IMR-90 (cell line): Measurements from ENCODE around the gene RNF151. TPM values are rescaled to one million over a fixed set of nuclear protein-coding genes. Genes with fewer than 3 reads are reported as not detected.

ENCODE experiments used
- ATAC-seq: fragments of 200-7000 bp; cut with Tn5 transposase; 2 replicates; pipeline ENCODE4 v1.9.1; 2020; ENCODE audit warnings: low read depth, mild to moderate bottlenecking, moderate library complexity
- BruUV-seq: library from RNA; stranded (reverse); fragments of 400-500 nt; replicated peaks from 2 replicates; lab custom pipeline; 2021; lab: Mats Ljungman, UMichigan
- CTCF ChIA-PET: fragments of 300-600 bp; formaldehyde crosslinking; extraction: SDS; loops from one replicate; lab custom pipeline; 2021; ENCODE audit warnings: antibody characterized with exemption; lab: Yijun Ruan, JAX
- POLR2A ChIA-PET: fragments of 300-600 bp; sonication (Branson Sonifier 250); formaldehyde crosslinking; loops from one replicate; lab custom pipeline; 2022; ENCODE audit warnings: antibody characterized with exemption; ENCODE audit not compliant: unreplicated experiment; lab: Charles Lee
- DNase-seq: peaks from one replicate; pipeline ENCODE4 v3.0.0; 2013
- H2AFZ ChIP-seq: replicated peaks from 2 replicates; pipeline ENCODE3; 2013; ENCODE audit warnings: low read length, mild to moderate bottlenecking; ENCODE audit not compliant: poor library complexity
- H2AK5ac ChIP-seq: 2 replicates; pipeline ENCODE4 v1.6.1; 2013; ENCODE audit warnings: low read depth, low read length, inconsistent platforms
- H2AK9ac ChIP-seq: replicated peaks from 2 replicates; pipeline ENCODE3; 2013; ENCODE audit warnings: mild to moderate bottlenecking, low read depth, low read length, moderate library complexity; ENCODE audit not compliant: poor library complexity
- H2BK120ac ChIP-seq: 2 replicates; pipeline ENCODE4 v1.6.1; 2013; ENCODE audit warnings: low read depth, low read length, inconsistent platforms
- H2BK15ac ChIP-seq: 3 replicates; pipeline ENCODE4 v1.6.1; 2013; ENCODE audit warnings: low read depth, low read length, inconsistent platforms
- H2BK20ac ChIP-seq: 2 replicates; pipeline ENCODE4 v1.6.1; 2013; ENCODE audit warnings: low read depth, mild to moderate bottlenecking, inconsistent platforms, low read length, moderate library complexity
- H2BK5ac ChIP-seq: 2 replicates; pipeline ENCODE4 v1.6.1; 2013; ENCODE audit warnings: mild to moderate bottlenecking, low read depth, low read length, inconsistent platforms; ENCODE audit not compliant: poor library complexity, severe bottlenecking
- H3K14ac ChIP-seq: replicated peaks from 2 replicates; pipeline ENCODE4 v1.6.1; 2013; ENCODE audit warnings: low read depth, low read length, inconsistent platforms
- H3K18ac ChIP-seq: 2 replicates; pipeline ENCODE4 v1.6.1; 2013; ENCODE audit warnings: low read depth, low read length, control low read depth
- H3K23ac ChIP-seq: 2 replicates; pipeline ENCODE4 v1.6.1; 2013; ENCODE audit warnings: low read depth, low read length, inconsistent platforms
- H3K27ac ChIP-seq: 2 replicates; pipeline ENCODE4 v1.5.1; 2013; ENCODE audit warnings: mild to moderate bottlenecking, control low read depth, low read length; ENCODE audit not compliant: insufficient read depth
- H3K27me3 ChIP-seq: 2 replicates; pipeline ENCODE4 v1.6.1; 2013; ENCODE audit warnings: low read length; ENCODE audit not compliant: control insufficient read depth, insufficient read depth
- H3K36me3 ChIP-seq: 2 replicates; pipeline ENCODE4 v1.6.1; 2013; ENCODE audit warnings: low read length, mixed read lengths; ENCODE audit not compliant: control insufficient read depth, insufficient read depth
- H3K4ac ChIP-seq: 2 replicates; pipeline ENCODE4 v1.6.1; 2013; ENCODE audit warnings: low read depth, low read length, inconsistent platforms
- H3K4me1 ChIP-seq: 2 replicates; pipeline ENCODE4 v1.6.1; 2013; ENCODE audit warnings: low read length, mixed read lengths; ENCODE audit not compliant: control insufficient read depth, insufficient read depth
- H3K4me2 ChIP-seq: 2 replicates; pipeline ENCODE4 v1.6.1; 2013; ENCODE audit warnings: low read depth, mild to moderate bottlenecking, control low read depth, low read length, moderate library complexity
- H3K4me3 ChIP-seq: 2 replicates; pipeline ENCODE4 v1.5.1; 2013; ENCODE audit warnings: low read depth, mild to moderate bottlenecking, control low read depth, low read length, moderate library complexity; ENCODE audit not compliant: insufficient read depth
- H3K56ac ChIP-seq: 2 replicates; pipeline ENCODE4 v1.6.1; 2013; ENCODE audit warnings: low read length, inconsistent platforms; ENCODE audit not compliant: insufficient read depth; ENCODE audit errors: extremely low read depth
- H3K79me1 ChIP-seq, 2 experiments: 2 replicates each; pipeline ENCODE4 v1.6.1; 2013; ENCODE audit warnings: low read length in 2 of 2, inconsistent platforms in 1 of 2, low read depth in 1 of 2
- H3K9ac ChIP-seq: 2 replicates; pipeline ENCODE4 v1.6.1; 2013; ENCODE audit warnings: low read depth, low read length, control low read depth
- H3K9me1 ChIP-seq: 2 replicates; pipeline ENCODE4 v1.6.1; 2013; ENCODE audit warnings: low read length, inconsistent platforms; ENCODE audit not compliant: insufficient read depth
- H3K9me3 ChIP-seq: 2 replicates; pipeline ENCODE4 v1.6.1; 2013; ENCODE audit warnings: low read length; ENCODE audit not compliant: control insufficient read depth, insufficient read depth
- H4K20me1 ChIP-seq: 2 replicates; pipeline ENCODE4 v1.6.1; 2013; ENCODE audit warnings: low read length, inconsistent platforms; ENCODE audit not compliant: insufficient read depth
- H4K5ac ChIP-seq: 2 replicates; pipeline ENCODE4 v1.6.1; 2013; ENCODE audit warnings: mild to moderate bottlenecking, low read depth, low read length, control low read depth
- H4K8ac ChIP-seq, 2 experiments: 2 replicates each; pipeline ENCODE4 v1.6.1; 2013; ENCODE audit warnings: low read depth in 2 of 2, low read length in 2 of 2, control low read depth in 1 of 2, inconsistent platforms in 1 of 2
- H4K91ac ChIP-seq: 2 replicates; pipeline ENCODE4 v1.6.1; 2013; ENCODE audit warnings: low read depth, low read length, inconsistent platforms; ENCODE audit not compliant: insufficient read depth
- BHLHE40 ChIP-seq: fragments of 150-350 bp; IDR thresholded peaks from 2 replicates; pipeline ENCODE4 v1.6.1; 2016; ENCODE audit warnings: mild to moderate bottlenecking, low read depth, low read length
- CEBPB ChIP-seq: IDR thresholded peaks from 2 replicates; pipeline ENCODE4 v1.6.1; 2012; ENCODE audit warnings: low read depth, low read length, improper control_type of control experiment
- CHD1 ChIP-seq: IDR thresholded peaks from 2 replicates; pipeline ENCODE4 v1.6.1; 2012; ENCODE audit warnings: low read depth, low read length, improper control_type of control experiment
- CTCF ChIP-seq: conservative IDR thresholded peaks from 2 replicates; pipeline ENCODE4 v1.5.1; 2012; ENCODE audit warnings: mild to moderate bottlenecking, low read depth, low read length, improper control_type of control experiment
- ELK1 ChIP-seq: fragments of 150-350 bp; IDR thresholded peaks from 2 replicates; pipeline ENCODE4 v1.6.1; 2016; ENCODE audit warnings: low read depth, mild to moderate bottlenecking, low read length, moderate library complexity, borderline replicate concordance
- FOS ChIP-seq: fragments of 150-350 bp; IDR thresholded peaks from 2 replicates; pipeline ENCODE4 v1.6.1; 2016; ENCODE audit warnings: low read depth, low read length
- MAZ ChIP-seq: IDR thresholded peaks from 2 replicates; pipeline ENCODE4 v1.6.1; 2012; ENCODE audit warnings: low read depth, mild to moderate bottlenecking, low read length, improper control_type of control experiment, moderate library complexity, borderline replicate concordance
- MXI1 ChIP-seq: IDR thresholded peaks from 2 replicates; pipeline ENCODE4 v1.6.1; 2012; ENCODE audit warnings: low read depth, mild to moderate bottlenecking, low read length, moderate library complexity, borderline replicate concordance
- NFE2L2 ChIP-seq: fragments of 150-350 bp; IDR thresholded peaks from 2 replicates; pipeline ENCODE4 v1.6.1; 2016; ENCODE audit warnings: low read depth, mild to moderate bottlenecking, low read length
- POLR2A ChIP-seq: IDR thresholded peaks from 2 replicates; pipeline ENCODE4 v1.6.1; 2012; ENCODE audit warnings: mild to moderate bottlenecking, low read depth, low read length
- RAD21 ChIP-seq: IDR thresholded peaks from 2 replicates; pipeline ENCODE4 v1.6.1; 2012; ENCODE audit warnings: low read length, improper control_type of control experiment
- RCOR1 ChIP-seq: IDR thresholded peaks from 2 replicates; pipeline ENCODE4 v1.6.1; 2012; ENCODE audit warnings: mild to moderate bottlenecking, low read length, improper control_type of control experiment; ENCODE audit not compliant: insufficient replicate concordance
- RFX5 ChIP-seq: IDR thresholded peaks from 2 replicates; pipeline ENCODE4 v1.8.0; 2012; ENCODE audit warnings: low read depth, mild to moderate bottlenecking, low read length, moderate library complexity
- SMC3 ChIP-seq: fragments of 150-350 bp; IDR thresholded peaks from 2 replicates; pipeline ENCODE4 v1.6.1; 2016; ENCODE audit warnings: low read depth, mild to moderate bottlenecking, antibody characterized with exemption, low read length, moderate library complexity
- USF2 ChIP-seq: fragments of 150-350 bp; IDR thresholded peaks from 2 replicates; pipeline ENCODE4 v1.6.1; 2017; ENCODE audit warnings: mild to moderate bottlenecking, antibody characterized with exemption, low read length, low read depth
- WGBS, 2 experiments: methylation state at CpG; one replicate each; pipeline versions ENCODE4 v1.1.5 to v1.1.7; 2013; ENCODE audit warnings: missing lambda C conversion rate in 2 of 2; ENCODE audit not compliant: insufficient read length in 1 of 2; ENCODE audit errors: extremely low coverage in 2 of 2; 5-methylcytosine and 5-hydroxymethylcytosine counted together
- dilution Hi-C: fragments of 300-500 bp; cut with HindIII; formaldehyde crosslinking; loops from one replicate; pipeline ENCODE4 v1.14.3; 2018; ENCODE audit warnings: low sequenced_read_pairs; ENCODE audit not compliant: unreplicated experiment
- in situ Hi-C: fragments of 300-500 bp; cut with MboI; formaldehyde crosslinking; loops from 3 replicates; pipeline ENCODE4 v1.14.3; 2019; ENCODE audit warnings: low sequenced_read_pairs, inconsistent platforms, mixed read lengths
- intact Hi-C: fragments of 100-400 bp; cut with micrococcal nuclease; formaldehyde crosslinking; loops from 2 replicates; pipeline ENCODE4 v1.10.0; 2022
- polyA plus RNA-seq, 3 experiments: library from polyadenylated mRNA; depleted of rRNA; stranded (reverse); fragments of >200 nt; gene quantifications; 2 replicates each; pipeline ENCODE4 v1.2.3, GENCODE V29; 2012; ENCODE audit warnings: low replicate concordance in 1 of 3
- total RNA-seq: library from RNA; depleted of rRNA; stranded (reverse); fragments of >200 nt; gene quantifications from 2 replicates; pipeline ENCODE4 v1.2.3, GENCODE V29; 2012

The RNF151 gene
- total and polyA plus RNA-seq, 2 of the 4 experiments (the other 2 are of a cell fraction), result not detected

GRCh38 chr16:1976216-1976520, 9.5 kb downstream of the RNF151 start:
- ChIA-PET CTCF (no interaction called here), POLR2A (no interaction called here)
- Histone ChIP-seq H3K18ac (no peak overlapping the region), H4K8ac (no peak overlapping the region), H3K9me3 (no peaks in the 10 kb centered on the region), H3K4me1 (peaks cover 3% of the 10 kb centered on the region; the same call in 1 of the 2 replicates), H3K27ac (no peak overlapping the region), H3K14ac (no peak overlapping the region), H3K27me3 (peaks cover 15% of the 10 kb centered on the region; the same call in 1 of the 2 replicates), H2BK20ac (no peak overlapping the region), H2AK9ac (no peak overlapping the region), H2BK15ac (no peak overlapping the region), H3K9me1 (no peaks in the 10 kb centered on the region), H3K4me3 (no peak overlapping the region), H4K20me1 (no peaks in the 10 kb centered on the region; the same call in 1 of the 2 replicates), H2BK120ac (no peak overlapping the region), H2BK5ac (no peak overlapping the region), H2AFZ (peak overlapping the region; percentile 21), H3K56ac (no peak overlapping the region), H4K91ac (no peak overlapping the region), H3K79me1 (peaks cover 0 to 26% of the 10 kb centered on the region in 2 experiments; a peak in 3 of 4 replicates), H3K23ac (no peak overlapping the region), H3K4ac (no peak overlapping the region), H3K9ac (no peak overlapping the region), H3K36me3 (peaks cover 48% of the 10 kb centered on the region), H3K4me2 (no peak overlapping the region), H4K5ac (no peak overlapping the region), H2AK5ac (no peak overlapping the region)
- dilution Hi-C loops, result no loop called here
- intact Hi-C loops, result no loop called here
- BruUV-seq, result no TSS peak
- in situ Hi-C loops, result no loop called here
- no peak for DNase-seq
- 98% methylated on average over 5 of the region's 8 CpGs; no CpG with 5 or more reads in 1 of the 2 experiments for WGBS, 2 experiments
- no peak for TF ChIP-seq SMC3
- no peak for TF ChIP-seq CTCF
- TF ChIP-seq RAD21, result no peak
- no peak for TF ChIP-seq MXI1
- TF ChIP-seq BHLHE40, result no peak
- no peak for TF ChIP-seq RFX5
- TF ChIP-seq USF2, result no peak
- no peak for TF ChIP-seq CEBPB
- TF ChIP-seq RCOR1, result no peak
- no peak for TF ChIP-seq FOS
- no peak for TF ChIP-seq POLR2A
- TF ChIP-seq ELK1, result no peak
- no peak for TF ChIP-seq NFE2L2
- no peak for TF ChIP-seq CHD1
- no peak for TF ChIP-seq MAZ
- no peak for ATAC-seq
